Progenitor cell of endocrine pancreas (in vitro differentiated cells): Measurements from ENCODE around the gene ENDOU. TPM values are rescaled to one million over a fixed set of nuclear protein-coding genes. Genes with fewer than 3 reads are reported as not detected.
A peak's percentile ranks its signal among the peaks of the same experiment; 100 is the strongest.

Experiments used
- DNase-seq: peaks from one replicate; pipeline ENCODE4 v3.0.0; 2021; ENCODE audit warnings: low spot score; ENCODE audit not compliant: unreplicated experiment
- H3K27ac Mint-ChIP-seq: 2 replicates; pipeline ENCODE4 v1.8.0; 2021; ENCODE audit warnings: mild to moderate bottlenecking, moderate library complexity, mixed read lengths
- H3K27me3 Mint-ChIP-seq: 2 replicates; pipeline ENCODE4 v1.8.0; 2021; ENCODE audit warnings: mixed read lengths
- H3K36me3 Mint-ChIP-seq: 2 replicates; pipeline ENCODE4 v1.8.0; 2022; ENCODE audit warnings: mixed read lengths; ENCODE audit not compliant: insufficient read depth
- H3K4me1 Mint-ChIP-seq: 2 replicates; pipeline ENCODE4 v1.8.0; 2021; ENCODE audit warnings: low read depth, mixed read lengths
- H3K4me3 Mint-ChIP-seq: 2 replicates; pipeline ENCODE4 v1.8.0; 2021; ENCODE audit warnings: low read depth, mild to moderate bottlenecking, moderate library complexity, mixed read lengths
- H3K9me3 Mint-ChIP-seq: 2 replicates; pipeline ENCODE4 v1.8.0; 2021; ENCODE audit warnings: low read depth, mixed read lengths
- CTCF ChIP-seq: fragments of 200-600 bp; sonication (generic); IDR thresholded peaks from one replicate; pipeline ENCODE4 v1.5.0; 2021; ENCODE audit warnings: antibody characterized with exemption, mild to moderate bottlenecking; ENCODE audit not compliant: unreplicated experiment
- total RNA-seq: library from RNA; stranded (reverse); gene quantifications from 2 replicates; pipeline ENCODE4 v1.2.1, GENCODE V29; 2021

ENDOU gene
- total RNA-seq, 1 donor from 2014 or later: not detected

GRCh38 chr12:47698631-47699030 is 26.7 kb downstream of the ENDOU start:
- Mint-ChIP-seq H3K27me3 (no peaks in the 10 kb centered on the region), H3K27ac (no peak overlapping the region), H3K36me3 (peaks cover 20% of the 10 kb centered on the region), H3K4me1 (peaks cover 5% of the 10 kb centered on the region), H3K4me3 (no peak overlapping the region), H3K9me3 (no peaks in the 10 kb centered on the region)
- DNase-seq: no peak
- TF ChIP-seq CTCF: no peak

- H3K27me3 Mint-ChIP-seq: no peaks in the 10 kb centered on the region
- peaks cover 21% of the 10 kb centered on the region for H3K36me3 Mint-ChIP-seq
- H3K27ac Mint-ChIP-seq: no peak overlapping the region
- DNase-seq: no peak
- no peaks in the 10 kb centered on the region for H3K9me3 Mint-ChIP-seq
- no peak overlapping the region for H3K4me3 Mint-ChIP-seq
- H3K4me1 Mint-ChIP-seq: peaks cover 2% of the 10 kb centered on the region
- TF ChIP-seq CTCF: no peak
Observed at GRCh38 chr12:47698055-47698454, 27.2 kb downstream of the ENDOU start.

GRCh38 chr12:47689215-47689614 is 36.1 kb downstream of the ENDOU start:
- DNase-seq: no peak
- TF ChIP-seq CTCF: no peak
- no peaks in the 10 kb centered on the region for H3K9me3 Mint-ChIP-seq
- H3K36me3 Mint-ChIP-seq: peaks cover 24% of the 10 kb centered on the region
- no peaks in the 10 kb centered on the region for H3K27me3 Mint-ChIP-seq
- H3K4me3 Mint-ChIP-seq: no peak overlapping the region
- H3K4me1 Mint-ChIP-seq: no peaks in the 10 kb centered on the region
- no peak overlapping the region for H3K27ac Mint-ChIP-seq

- no peaks in the 10 kb centered on the region for H3K27me3 Mint-ChIP-seq
- H3K36me3 Mint-ChIP-seq: peaks cover 19% of the 10 kb centered on the region
- no peak overlapping the region for H3K27ac Mint-ChIP-seq
- TF ChIP-seq CTCF: no peak
- H3K4me3 Mint-ChIP-seq: no peak overlapping the region
- no peaks in the 10 kb centered on the region for H3K9me3 Mint-ChIP-seq
- DNase-seq: no peak
- no peaks in the 10 kb centered on the region for H3K4me1 Mint-ChIP-seq
Observed at GRCh38 chr12:47687636-47688035, 37.7 kb downstream of the ENDOU start.

- peak; percentile 73 for TF ChIP-seq CTCF
- peaks cover 10% of the 10 kb centered on the region for H3K36me3 Mint-ChIP-seq
- no peak overlapping the region for H3K27ac Mint-ChIP-seq
- H3K4me3 Mint-ChIP-seq: no peak overlapping the region
- DNase-seq: no peak
- H3K27me3 Mint-ChIP-seq: no peaks in the 10 kb centered on the region
- H3K4me1 Mint-ChIP-seq: no peaks in the 10 kb centered on the region
- H3K9me3 Mint-ChIP-seq: no peaks in the 10 kb centered on the region
Observed at GRCh38 chr12:47686645-47687240, 38.5 kb downstream of the ENDOU start.
